Thyroid gland (tissue), 4 donors: ENCODE results near the gene SLC24A1. TPM values are rescaled to one million over a fixed set of nuclear protein-coding genes. Genes with fewer than 3 reads are reported as not detected.
A peak's percentile ranks its signal among the peaks of the same experiment; 100 is the strongest.

Experiments
- DNase-seq, 2 donors: peaks; one replicate each; pipeline ENCODE4 v3.0.0-alpha.2; 2019
- H3K27ac ChIP-seq, 3 donors: fragments of 200-600 bp; sonication (generic); 1 replicate in 2 of 3; 2 replicates in 1 of 3; pipeline ENCODE4 v1.5.1; 2016 to 2019; ENCODE audit warnings: mild to moderate bottlenecking in 1 of 3, moderate library complexity in 1 of 3
- H3K27me3 ChIP-seq: fragments of 200-600 bp; sonication (generic); one replicate; pipeline ENCODE4 v1.5.1; 2019
- H3K36me3 ChIP-seq, 2 donors: fragments of 200-600 bp; sonication (generic); one replicate each; pipeline ENCODE4 v1.5.1; 2016 to 2019
- H3K4me1 ChIP-seq, 2 donors: fragments of 200-600 bp; sonication (generic); one replicate each; pipeline ENCODE4 v1.5.1; 2017 to 2019
- H3K4me3 ChIP-seq, 3 donors: fragments of 200-600 bp; sonication (generic); replicated peaks in 1 of 3; 1 replicate in 2 of 3; 2 replicates in 1 of 3; pipeline ENCODE4 v1.5.1; 2016; ENCODE audit warnings: mild to moderate bottlenecking in 1 of 3
- H3K9me3 ChIP-seq: fragments of 200-600 bp; sonication (generic); one replicate; pipeline ENCODE4 v1.5.1; 2017
- CTCF ChIP-seq, 6 experiments: fragments of 200-600 bp in 3 of 6; fragments of 450-650 bp in 3 of 6; sonication (generic) in 3 of 6; IDR thresholded peaks; one replicate each; pipeline ENCODE4 v1.5.1; 2016 to 2019; ENCODE audit warnings: antibody characterized with exemption in 6 of 6, mild to moderate bottlenecking in 2 of 6, inconsistent platforms in 1 of 6, moderate library complexity in 1 of 6
- POLR2A ChIP-seq, 2 donors: fragments of 450-650 bp; IDR thresholded peaks; one replicate each; pipeline ENCODE4 v1.6.1; 2017; ENCODE audit warnings: antibody characterized with exemption in 2 of 2, mild to moderate bottlenecking in 2 of 2, moderate library complexity in 1 of 2
- WGBS, 2 donors: methylation state at CpG; one replicate each; pipeline ENCODE4 v1.1.5; 2017; 5-methylcytosine and 5-hydroxymethylcytosine counted together
- intact Hi-C: fragments of 100-400 bp; cut with DNase I; formaldehyde crosslinking; loops from one replicate; pipeline ENCODE4 v1.15.1; 2023
- total RNA-seq, 4 donors: library from RNA; depleted of rRNA; stranded (reverse); fragments of >200 nt; gene quantifications; one replicate each; pipeline ENCODE4 v1.2.3, GENCODE V29; 2016

The SLC24A1 gene
- total RNA-seq, 4 donors from 2014 or later, result 10.6 to 23.5 (median 13.0) TPM

- intact Hi-C loops, result loop anchor here (10.0 kb wide), 1 partner anchor 182 kb away; no protein-coding TSS in a partner anchor
- no peak for DNase-seq
- H3K4me1 ChIP-seq, result peaks cover 5 to 7% of the 10 kb centered on the region in 2 donors
- WGBS, 2 donors, result 96 to 98% methylated on average over 1 of the region's 1 CpG
- no peaks in the 10 kb centered on the region for H3K27me3 ChIP-seq
- no peak overlapping the region for H3K27ac ChIP-seq
- TF ChIP-seq CTCF (IDR thresholded peaks at IDR 0.05), result no peak
- no peak for TF ChIP-seq POLR2A (IDR thresholded peaks at IDR 0.05)
- no peak overlapping the region for H3K4me3 ChIP-seq
- no peaks in the 10 kb centered on the region for H3K9me3 ChIP-seq
- peaks cover 43 to 49% of the 10 kb centered on the region in 2 donors for H3K36me3 ChIP-seq
Measured at GRCh38 chr15:65587094-65587493, 34.6 kb upstream of the SLC24A1 start.

GRCh38 chr15:65595960-65596359 is 25.8 kb upstream of the SLC24A1 start:
- no peak for DNase-seq
- WGBS, 2 donors, result 84 to 87% methylated on average over 3 of the region's 3 CpGs
- intact Hi-C loops, result no loop called here
- Histone ChIP-seq H3K36me3 (peaks cover 55 to 56% of the 10 kb centered on the region in 2 donors), H3K27ac (no peak overlapping the region), H3K9me3 (no peaks in the 10 kb centered on the region), H3K4me1 (no peaks in the 10 kb centered on the region), H3K27me3 (no peaks in the 10 kb centered on the region), H3K4me3 (no peak overlapping the region)
- TF ChIP-seq CTCF (IDR thresholded peaks at IDR 0.05) (peak in 1 of 6 experiments; percentile 8), POLR2A (IDR thresholded peaks at IDR 0.05) (no peak)

GRCh38 chr15:65598468-65598867 is 23.3 kb upstream of the SLC24A1 start:
- TF ChIP-seq CTCF (IDR thresholded peaks at IDR 0.05) (no peak), POLR2A (IDR thresholded peaks at IDR 0.05) (no peak)
- H3K9me3 ChIP-seq, result no peaks in the 10 kb centered on the region
- H3K36me3 ChIP-seq, result peaks cover 33 to 47% of the 10 kb centered on the region in 2 donors
- H3K4me1 ChIP-seq, result no peaks in the 10 kb centered on the region
- no peak overlapping the region for H3K27ac ChIP-seq
- intact Hi-C loops, result no loop called here
- H3K27me3 ChIP-seq, result no peaks in the 10 kb centered on the region
- DNase-seq, result no peak
- no peak overlapping the region for H3K4me3 ChIP-seq
- WGBS, 2 donors, result 96 to 99% methylated on average over 2 of the region's 2 CpGs

DNA sequence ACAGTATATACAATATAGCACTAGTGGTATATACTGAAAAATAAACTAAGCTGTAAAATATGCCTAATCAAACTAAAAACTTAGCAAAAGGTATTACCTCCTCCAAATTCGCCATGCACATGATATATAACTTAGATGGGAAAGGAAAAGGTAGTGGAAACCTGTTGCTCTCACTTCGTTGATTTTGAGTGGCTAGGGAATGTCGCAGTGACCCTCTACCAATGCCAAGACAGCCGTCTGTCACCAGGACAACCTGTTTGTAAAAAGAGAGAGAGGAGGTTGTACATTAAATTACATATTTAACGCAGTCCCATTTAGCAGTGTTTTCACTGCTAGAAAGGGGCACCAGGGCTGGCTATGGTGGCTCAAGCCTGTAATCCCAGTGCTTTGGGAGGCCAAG is 22.1 kb upstream of the SLC24A1 start:
- H3K4me1 ChIP-seq, result no peaks in the 10 kb centered on the region
- no peak for TF ChIP-seq POLR2A (IDR thresholded peaks at IDR 0.05)
- TF ChIP-seq CTCF (IDR thresholded peaks at IDR 0.05), result no peak
- WGBS, 2 donors, result 94 to 95% methylated on average over 5 of the region's 5 CpGs
- no peaks in the 10 kb centered on the region for H3K9me3 ChIP-seq
- intact Hi-C loops, result loop anchor here (10.0 kb wide), 1 partner anchor 65 kb away; the partner anchor contains the start of gene HACD3
- DNase-seq, result no peak
- peaks cover 32 to 45% of the 10 kb centered on the region in 2 donors for H3K36me3 ChIP-seq
- no peak overlapping the region for H3K4me3 ChIP-seq
- H3K27me3 ChIP-seq, result no peaks in the 10 kb centered on the region
- H3K27ac ChIP-seq, result no peak overlapping the region

GRCh38 chr15:65603134-65603533 is 18.6 kb upstream of the SLC24A1 start:
- Histone ChIP-seq H3K4me1 (no peaks in the 10 kb centered on the region), H3K9me3 (no peaks in the 10 kb centered on the region), H3K36me3 (peaks cover 20 to 21% of the 10 kb centered on the region in 2 donors), H3K27me3 (no peaks in the 10 kb centered on the region), H3K27ac (no peak overlapping the region), H3K4me3 (no peak overlapping the region)
- intact Hi-C loops, result loop anchor here (10.0 kb wide), 1 partner anchor 68 kb away; the partner anchor contains the start of gene HACD3
- no peak for DNase-seq
- WGBS, 2 donors, result 92 to 99% methylated on average over 2 of the region's 2 CpGs
- no peak for TF ChIP-seq CTCF (IDR thresholded peaks at IDR 0.05)
- TF ChIP-seq POLR2A (IDR thresholded peaks at IDR 0.05), result no peak
